Measurements from ENCODE around the gene TBCCD1.

- TF ChIP-seq CTCF (IDR thresholded peaks at IDR 0.05) = no peak
- TF ChIP-seq POLR2A (IDR thresholded peaks at IDR 0.05) = no peak
These were observed 15.8 kb downstream of the TBCCD1 start for GRCh38 chr3:186551387-186551786.
